Hepatocyte (in vitro differentiated cells): Measurements from ENCODE around the gene IL23R.

Experiments
- EZH2 ChIP-seq: fragments of 200-600 bp; sonication (generic); IDR thresholded peaks from 2 replicates; pipeline ENCODE4 v1.6.1; 2016; ENCODE audit warnings: antibody characterized with exemption, mild to moderate bottlenecking, borderline replicate concordance
- EZH2phosphoT487 ChIP-seq: fragments of 200-600 bp; sonication (generic); IDR thresholded peaks from one replicate; pipeline ENCODE4 v1.6.1; 2018; ENCODE audit warnings: antibody characterized with exemption, mild to moderate bottlenecking, low read depth, moderate library complexity; ENCODE audit not compliant: unreplicated experiment, severe bottlenecking
- TF ChIP-seq, protein P1 (sequence below): fragments of 200-600 bp; sonication (generic); IDR thresholded peaks from 2 replicates; pipeline ENCODE4 v1.5.1; 2016; ENCODE audit warnings: antibody characterized with exemption, mild to moderate bottlenecking; ENCODE audit not compliant: poor library complexity

DNA sequence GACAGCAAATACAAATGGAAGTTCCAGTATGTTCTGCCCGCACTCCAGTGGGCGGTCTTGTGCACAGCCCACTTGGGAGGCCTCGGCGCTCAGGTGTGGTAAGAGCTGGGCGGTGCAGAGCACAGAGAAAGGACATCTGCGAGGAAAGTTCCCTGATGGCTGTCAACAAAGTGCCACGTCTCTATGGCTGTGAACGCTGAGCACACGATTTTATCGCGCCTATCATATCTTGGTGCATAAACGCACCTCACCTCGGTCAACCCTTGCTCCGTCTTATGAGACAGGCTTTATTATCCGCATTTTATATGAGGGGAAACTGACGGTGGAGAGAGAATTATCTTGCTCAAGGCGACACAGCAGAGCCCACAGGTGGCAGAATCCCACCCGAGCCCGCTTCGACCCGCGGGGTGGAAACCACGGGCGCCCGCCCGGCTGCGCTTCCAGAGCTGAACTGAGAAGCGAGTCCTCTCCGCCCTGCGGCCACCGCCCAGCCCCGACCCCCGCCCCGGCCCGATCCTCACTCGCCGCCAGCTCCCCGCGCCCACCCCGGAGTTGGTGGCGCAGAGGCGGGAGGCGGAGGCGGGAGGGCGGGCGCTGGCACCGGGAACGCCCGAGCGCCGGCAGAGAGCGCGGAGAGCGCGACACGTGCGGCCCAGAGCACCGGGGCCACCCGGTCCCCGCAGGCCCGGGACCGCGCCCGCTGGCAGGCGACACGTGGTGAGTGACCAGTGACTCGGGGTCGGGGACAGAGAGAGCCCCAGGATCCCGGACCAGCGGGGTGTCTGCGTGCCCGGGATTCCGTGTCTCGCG lies 141.2 kb downstream of the IL23R start, which contains the start of gene IL12RB2:
- TF ChIP-seq EZH2 (no peak), EZH2phosphoT487 (no peak)
- TF ChIP-seq, protein P1, sequence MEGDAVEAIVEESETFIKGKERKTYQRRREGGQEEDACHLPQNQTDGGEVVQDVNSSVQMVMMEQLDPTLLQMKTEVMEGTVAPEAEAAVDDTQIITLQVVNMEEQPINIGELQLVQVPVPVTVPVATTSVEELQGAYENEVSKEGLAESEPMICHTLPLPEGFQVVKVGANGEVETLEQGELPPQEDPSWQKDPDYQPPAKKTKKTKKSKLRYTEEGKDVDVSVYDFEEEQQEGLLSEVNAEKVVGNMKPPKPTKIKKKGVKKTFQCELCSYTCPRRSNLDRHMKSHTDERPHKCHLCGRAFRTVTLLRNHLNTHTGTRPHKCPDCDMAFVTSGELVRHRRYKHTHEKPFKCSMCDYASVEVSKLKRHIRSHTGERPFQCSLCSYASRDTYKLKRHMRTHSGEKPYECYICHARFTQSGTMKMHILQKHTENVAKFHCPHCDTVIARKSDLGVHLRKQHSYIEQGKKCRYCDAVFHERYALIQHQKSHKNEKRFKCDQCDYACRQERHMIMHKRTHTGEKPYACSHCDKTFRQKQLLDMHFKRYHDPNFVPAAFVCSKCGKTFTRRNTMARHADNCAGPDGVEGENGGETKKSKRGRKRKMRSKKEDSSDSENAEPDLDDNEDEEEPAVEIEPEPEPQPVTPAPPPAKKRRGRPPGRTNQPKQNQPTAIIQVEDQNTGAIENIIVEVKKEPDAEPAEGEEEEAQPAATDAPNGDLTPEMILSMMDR, result no peak
